Stomach (tissue), 9 donors: ENCODE data around the gene ACTG1. TPM values are rescaled to one million over a fixed set of nuclear protein-coding genes. Genes with fewer than 3 reads are reported as not detected.
A peak's percentile ranks its signal among the peaks of the same experiment; 100 is the strongest.

Experiments used
- DNase-seq, 2 donors: peaks; one replicate each; pipeline versions ENCODE4 v3.0.0 to v3.0.0-alpha.2; 2013 to 2019
- H3K27ac ChIP-seq, 5 donors: fragments of 200-600 bp in 4 of 5; sonication (generic) in 4 of 5; one replicate each; pipeline ENCODE4 v1.5.1; 2013 to 2019; ENCODE audit warnings: mild to moderate bottlenecking in 1 of 5, moderate library complexity in 1 of 5
- H3K27me3 ChIP-seq, 3 donors: fragments of 200-600 bp; sonication (generic); one replicate each; pipeline ENCODE4 v1.5.1; 2017 to 2019; ENCODE audit warnings: mixed run types in 1 of 3
- H3K36me3 ChIP-seq, 4 donors: fragments of 200-600 bp; sonication (generic); 1 replicate in 3 of 4; 2 replicates in 1 of 4; pipeline ENCODE4 v1.5.1; 2016 to 2019
- H3K4me1 ChIP-seq, 4 donors: fragments of 200-600 bp; sonication (generic); one replicate each; pipeline ENCODE4 v1.5.1; 2016 to 2019
- H3K4me3 ChIP-seq, 4 donors: fragments of 200-600 bp; sonication (generic) in 3 of 4; one replicate each; pipeline ENCODE4 v1.5.1; 2016 to 2019; ENCODE audit warnings: mild to moderate bottlenecking in 1 of 4
- H3K9me3 ChIP-seq, 4 donors: fragments of 200-600 bp; sonication (generic); one replicate each; pipeline ENCODE4 v1.5.1; 2016 to 2019
- EP300 ChIP-seq: sonication (generic); formaldehyde crosslinking; IDR thresholded peaks from one replicate; pipeline ENCODE4 v1.6.1; 2017; ENCODE audit warnings: antibody characterized with exemption
- POLR2A ChIP-seq, 4 donors: fragments of 450-650 bp; IDR thresholded peaks; one replicate each; pipeline ENCODE4 v1.6.1; 2016; ENCODE audit warnings: antibody characterized with exemption in 4 of 4, control low read depth in 2 of 4, mild to moderate bottlenecking in 1 of 4, moderate library complexity in 1 of 4
- POLR2AphosphoS5 ChIP-seq, 3 donors: sonication (generic); formaldehyde crosslinking; IDR thresholded peaks; one replicate each; pipeline ENCODE4 v1.6.1; 2016; ENCODE audit warnings: antibody characterized with exemption in 3 of 3
- WGBS, 5 donors: extraction: QIAGEN DNeasy Blood & Tissue Kit in 3 of 5; methylation state at CpG; one replicate each; pipeline versions ENCODE4 v1.1.5 to v1.1.7; 2013 to 2018; 5-methylcytosine and 5-hydroxymethylcytosine counted together
- intact Hi-C: fragments of 100-400 bp; cut with DNase I; formaldehyde crosslinking; loops from one replicate; pipeline ENCODE4 v1.15.1; 2023; ENCODE audit warnings: low total_unique reads
- polyA plus RNA-seq, 3 donors: library from polyadenylated mRNA; stranded (reverse); fragments of 200-250 nt; gene quantifications; one replicate each; pipeline ENCODE4 v1.2.3, GENCODE V29; 2013
- total RNA-seq, 5 donors: library from RNA; depleted of rRNA; stranded (reverse); fragments of >200 nt; gene quantifications; one replicate each; pipeline versions ENCODE4 v1.1.0 to v1.2.3, GENCODE V29; 2014 to 2016
- TF ChIP-seq, protein P1 (sequence below), 7 experiments: fragments of 450-650 bp in 4 of 7; fragments of 200-600 bp in 3 of 7; sonication (generic) in 3 of 7; IDR thresholded peaks; one replicate each; pipeline ENCODE4 v1.5.1; 2016 to 2019; ENCODE audit warnings: antibody characterized with exemption in 7 of 7, control low read depth in 2 of 7, mild to moderate bottlenecking in 1 of 7
- donor health status: healthy with polysubstance abuse.
- donor health status: Bipolar disorder and iron deficiency.
- donor health status: healthy.

ACTG1 gene
- total and polyA plus RNA-seq, 8 donors, result 978 to 2,952 (median 1,922) TPM

DNA sequence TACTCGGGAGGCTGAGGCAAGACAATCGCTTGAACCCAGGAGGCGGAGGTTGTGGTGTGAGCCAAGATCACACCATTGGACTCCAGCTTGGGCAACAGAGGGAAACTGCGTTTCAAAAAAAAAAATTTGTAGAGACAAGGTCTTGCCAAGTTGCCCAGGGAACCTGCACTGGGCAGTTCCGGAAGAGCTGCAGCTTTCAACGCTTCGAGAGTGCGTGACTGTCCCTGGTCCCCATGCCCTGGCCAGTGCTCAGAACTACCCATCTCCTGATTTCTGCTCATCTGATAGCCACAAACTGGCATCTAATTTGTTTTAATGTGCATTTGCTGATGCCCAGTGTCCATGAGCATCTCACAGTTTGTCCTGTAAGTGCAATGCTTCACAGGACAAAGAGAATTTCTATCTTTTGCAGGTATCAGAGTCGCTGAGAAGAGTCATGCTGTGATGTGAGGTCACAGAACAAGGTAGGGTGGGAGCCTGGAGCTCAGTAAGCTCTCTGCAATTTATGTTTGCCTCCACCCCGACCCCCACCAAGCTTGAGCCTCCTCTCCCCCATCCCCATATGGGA is 3.9 kb downstream of the ACTG1 start:
- TF ChIP-seq POLR2A (IDR thresholded peaks at IDR 0.05) (no peak), POLR2AphosphoS5 (IDR thresholded peaks at IDR 0.05) (peak in 2 of 3 donors; percentile 21 to 86)
- DNase-seq, result no peak
- no peaks in the 10 kb centered on the region for H3K9me3 ChIP-seq
- no peaks in the 10 kb centered on the region for H3K27me3 ChIP-seq
- H3K4me3 ChIP-seq, result peak overlapping the region; percentile 79 to 97 (median 89)
- intact Hi-C loops, result no loop called here
- peaks cover 6 to 41% (median 28%) of the 10 kb centered on the region in 4 donors for H3K4me1 ChIP-seq
- 43 to 61% (median 54%) methylated on average over 9 to 10 of the region's 10 CpGs for WGBS, 5 donors
- H3K36me3 ChIP-seq, result peaks cover 29 to 40% (median 36%) of the 10 kb centered on the region in 4 donors
- peak overlapping the region; percentile 34 to 100 (median 100) for H3K27ac ChIP-seq

DNA sequence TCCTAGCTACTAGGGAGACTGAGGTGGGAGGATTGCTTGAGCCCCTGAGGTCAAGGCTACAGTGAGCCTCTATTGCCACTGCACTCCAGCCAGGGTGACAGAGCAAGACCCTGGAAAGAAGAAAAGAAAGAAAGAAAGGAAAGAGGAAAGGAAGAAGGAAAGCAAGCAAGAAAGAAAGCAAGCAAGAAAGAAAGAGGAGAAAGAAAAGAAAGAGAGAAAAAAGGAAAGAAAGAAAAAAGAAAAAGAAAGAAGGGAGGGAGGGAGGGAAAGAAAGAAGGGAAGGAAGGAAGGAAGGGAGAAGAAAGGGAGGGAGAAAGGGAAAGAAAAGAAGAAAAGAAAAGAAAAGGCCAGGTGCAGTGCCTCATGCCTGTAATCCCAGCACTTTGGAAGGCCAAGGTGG is 9.0 kb downstream of the ACTG1 start:
- TF ChIP-seq POLR2A (IDR thresholded peaks at IDR 0.05) (no peak), EP300 (no peak), POLR2AphosphoS5 (IDR thresholded peaks at IDR 0.05) (no peak)
- TF ChIP-seq, protein P1, sequence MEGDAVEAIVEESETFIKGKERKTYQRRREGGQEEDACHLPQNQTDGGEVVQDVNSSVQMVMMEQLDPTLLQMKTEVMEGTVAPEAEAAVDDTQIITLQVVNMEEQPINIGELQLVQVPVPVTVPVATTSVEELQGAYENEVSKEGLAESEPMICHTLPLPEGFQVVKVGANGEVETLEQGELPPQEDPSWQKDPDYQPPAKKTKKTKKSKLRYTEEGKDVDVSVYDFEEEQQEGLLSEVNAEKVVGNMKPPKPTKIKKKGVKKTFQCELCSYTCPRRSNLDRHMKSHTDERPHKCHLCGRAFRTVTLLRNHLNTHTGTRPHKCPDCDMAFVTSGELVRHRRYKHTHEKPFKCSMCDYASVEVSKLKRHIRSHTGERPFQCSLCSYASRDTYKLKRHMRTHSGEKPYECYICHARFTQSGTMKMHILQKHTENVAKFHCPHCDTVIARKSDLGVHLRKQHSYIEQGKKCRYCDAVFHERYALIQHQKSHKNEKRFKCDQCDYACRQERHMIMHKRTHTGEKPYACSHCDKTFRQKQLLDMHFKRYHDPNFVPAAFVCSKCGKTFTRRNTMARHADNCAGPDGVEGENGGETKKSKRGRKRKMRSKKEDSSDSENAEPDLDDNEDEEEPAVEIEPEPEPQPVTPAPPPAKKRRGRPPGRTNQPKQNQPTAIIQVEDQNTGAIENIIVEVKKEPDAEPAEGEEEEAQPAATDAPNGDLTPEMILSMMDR (IDR thresholded peaks at IDR 0.05), result no peak
- Histone ChIP-seq H3K4me1 (peaks cover 0 to 5% (median 2%) of the 10 kb centered on the region in 4 donors), H3K27me3 (peaks cover 0 to 9% (median 0%) of the 10 kb centered on the region in 3 donors), H3K4me3 (no peak overlapping the region), H3K9me3 (no peaks in the 10 kb centered on the region), H3K36me3 (peaks cover 0 to 3% (median 3%) of the 10 kb centered on the region in 4 donors), H3K27ac (no peak overlapping the region)
- no peak for DNase-seq
- intact Hi-C loops, result no loop called here

DNA sequence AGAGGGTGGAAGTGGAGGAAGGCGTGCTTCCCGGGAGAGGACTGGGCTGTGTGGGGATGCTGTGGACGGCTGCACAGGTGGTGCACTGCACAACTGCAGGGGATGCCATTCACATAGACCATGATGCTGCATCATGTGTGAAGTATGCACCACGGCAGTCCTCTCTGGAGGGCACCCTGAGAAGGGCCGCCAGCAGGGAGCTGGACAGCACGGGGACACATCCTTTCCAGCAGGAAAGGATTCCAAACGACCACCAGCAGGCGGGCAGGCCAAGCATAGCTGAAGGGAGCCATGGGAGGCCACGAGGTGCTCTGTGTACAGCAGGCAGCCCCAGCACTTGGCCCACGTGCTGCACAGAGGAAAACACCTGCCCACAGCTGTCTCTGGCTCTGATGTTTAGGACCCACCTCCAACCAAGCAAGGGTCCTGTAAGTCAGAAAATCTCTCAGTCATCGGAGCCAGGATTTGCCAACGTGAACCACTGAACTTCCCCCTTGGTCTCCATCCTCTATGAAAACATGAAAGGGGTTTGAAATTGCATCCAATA is 10.1 kb downstream of the ACTG1 start:
- Histone ChIP-seq H3K4me3 (no peak overlapping the region), H3K9me3 (no peaks in the 10 kb centered on the region), H3K4me1 (no peaks in the 10 kb centered on the region), H3K27me3 (peaks cover 0 to 9% (median 0%) of the 10 kb centered on the region in 3 donors), H3K36me3 (no peaks in the 10 kb centered on the region), H3K27ac (no peak overlapping the region)
- TF ChIP-seq, protein P1 (IDR thresholded peaks at IDR 0.05), result no peak
- intact Hi-C loops, result no loop called here
- DNase-seq, result no peak
- 55 to 71% (median 68%) methylated on average over 12 of the region's 12 CpGs for WGBS, 5 donors

DNA sequence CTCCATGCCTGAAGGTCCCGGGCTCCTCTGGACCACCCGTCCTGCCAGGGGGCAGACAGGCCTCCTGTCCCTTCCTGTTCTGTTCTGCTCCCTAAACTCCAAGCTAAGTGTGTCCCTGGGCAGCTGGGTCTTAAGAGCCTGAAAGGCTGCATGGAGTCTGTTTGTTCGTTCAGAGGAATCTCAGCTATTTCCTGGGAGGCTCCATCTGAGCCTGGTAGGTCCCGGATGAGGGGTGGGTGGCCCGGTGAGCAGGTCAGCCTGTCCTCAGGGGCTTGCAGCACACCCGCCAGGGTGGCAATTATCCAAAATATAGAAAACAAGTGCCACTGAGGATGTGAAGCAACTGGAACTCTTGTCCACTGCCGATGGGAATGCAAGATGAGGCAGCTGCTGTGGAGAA is 12.6 kb downstream of the ACTG1 start:
- H3K27ac ChIP-seq, result no peak overlapping the region
- H3K36me3 ChIP-seq, result no peaks in the 10 kb centered on the region
- H3K27me3 ChIP-seq, result peaks cover 0 to 10% (median 0%) of the 10 kb centered on the region in 3 donors
- WGBS, 5 donors, result 49 to 58% (median 53%) methylated on average over 7 of the region's 7 CpGs
- intact Hi-C loops, result no loop called here
- no peak for DNase-seq
- TF ChIP-seq EP300 (no peak), POLR2AphosphoS5 (IDR thresholded peaks at IDR 0.05) (no peak), POLR2A (IDR thresholded peaks at IDR 0.05) (no peak)
- TF ChIP-seq, protein P1 (IDR thresholded peaks at IDR 0.05), result no peak
- H3K9me3 ChIP-seq, result no peaks in the 10 kb centered on the region
- no peak overlapping the region for H3K4me3 ChIP-seq
- no peaks in the 10 kb centered on the region for H3K4me1 ChIP-seq

DNA sequence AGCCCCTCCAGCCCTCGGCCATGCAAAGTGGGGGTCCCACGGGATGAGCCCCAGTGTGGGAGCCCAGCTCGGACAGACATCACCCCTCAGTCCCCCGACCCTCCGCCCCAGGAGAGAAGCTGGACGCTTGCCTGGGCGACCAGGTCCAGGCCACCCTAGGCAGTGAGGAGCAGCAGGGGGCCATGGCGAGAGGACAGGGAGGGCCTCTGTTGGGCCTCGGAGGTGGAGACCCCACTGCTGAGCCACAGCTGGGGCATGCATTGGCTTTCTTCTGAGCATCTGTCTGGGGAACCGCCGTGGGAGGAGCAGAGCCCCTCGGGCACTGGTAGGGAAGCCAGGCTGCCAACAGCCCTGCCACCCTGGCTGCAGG is 13.0 kb downstream of the ACTG1 start:
- no peak for TF ChIP-seq POLR2A (IDR thresholded peaks at IDR 0.05)
- TF ChIP-seq POLR2AphosphoS5 (IDR thresholded peaks at IDR 0.05), result no peak
- TF ChIP-seq, protein P1 (IDR thresholded peaks at IDR 0.05), result no peak
- TF ChIP-seq EP300, result no peak
- no peak for DNase-seq
- no peaks in the 10 kb centered on the region for H3K9me3 ChIP-seq
- H3K36me3 ChIP-seq, result no peaks in the 10 kb centered on the region
- H3K27ac ChIP-seq, result no peak overlapping the region
- 60 to 79% (median 73%) methylated on average over 2 to 12 of the region's 12 CpGs for WGBS, 5 donors
- H3K4me1 ChIP-seq, result no peaks in the 10 kb centered on the region
- intact Hi-C loops, result loop anchor here (5.0 kb wide), 1 partner anchor 52 kb away; no protein-coding TSS in a partner anchor
- H3K4me3 ChIP-seq, result no peak overlapping the region
- peaks cover 0 to 15% (median 0%) of the 10 kb centered on the region in 3 donors for H3K27me3 ChIP-seq
